A172 (cell line): Measurements from ENCODE around the gene CCDC117. TPM values are rescaled to one million over a fixed set of nuclear protein-coding genes. Genes with fewer than 3 reads are reported as not detected.

Experiments used
- DNase-seq: peaks from one replicate; pipeline ENCODE4 v3.0.0-alpha.2; 2015; ENCODE audit warnings: low spot score
- total RNA-seq: library from RNA; depleted of rRNA; stranded (reverse); fragments of >200 nt; shearing (Covaris generic); gene quantifications from 2 replicates; pipeline ENCODE4 v1.2.3, GENCODE V29; 2014

The CCDC117 gene
- total RNA-seq, 1 experiment from 2014 or later = 24.3 TPM

GRCh38 chr22:28769394-28770085 is 3.0 kb upstream of the CCDC117 start:
- DNase-seq = no peak

- DNase-seq = no peak
Measured at GRCh38 chr22:28771195-28771791, 1.2 kb upstream of the CCDC117 start.

DNA sequence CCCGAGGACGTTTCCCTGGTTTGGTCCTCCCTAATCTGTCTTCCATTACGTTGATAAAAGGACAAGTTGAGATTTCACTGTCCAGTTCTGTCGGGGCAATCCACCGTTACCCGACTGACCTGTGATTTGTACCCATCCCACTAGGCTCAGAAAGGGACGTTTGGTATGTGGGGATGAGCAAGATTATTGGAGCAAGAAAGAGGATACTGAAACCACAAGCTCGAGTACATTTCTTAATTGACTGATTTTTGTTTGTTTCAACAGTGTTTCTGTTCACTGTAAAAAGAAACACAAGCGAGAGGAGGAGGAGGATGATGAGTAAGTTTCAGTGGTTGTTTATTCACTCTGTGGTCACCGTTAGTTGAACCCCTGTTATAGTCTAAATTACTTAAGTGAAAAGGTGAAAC is 969 bp downstream of the CCDC117 start:
- peak; percentile 6 for DNase-seq

DNA sequence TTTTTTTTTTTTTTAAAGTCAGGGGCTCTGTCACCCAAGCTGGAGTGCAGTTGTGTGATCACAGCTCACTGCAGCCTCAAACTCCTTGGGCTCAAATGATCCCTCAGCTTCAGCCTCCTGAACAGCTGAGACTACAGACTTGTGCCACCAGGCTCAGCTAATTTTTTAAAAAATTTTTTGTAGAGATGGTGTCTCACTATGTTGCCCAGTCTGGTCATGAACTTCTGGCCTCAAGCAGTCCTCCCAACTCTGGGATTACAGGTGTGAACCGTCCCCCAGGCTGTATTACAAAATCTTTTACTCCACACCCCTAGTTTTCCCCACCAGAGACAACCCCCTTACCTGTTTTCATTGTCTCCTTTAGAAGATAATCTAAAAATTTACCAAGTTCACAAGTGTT is 1.9 kb downstream of the CCDC117 start:
- DNase-seq = no peak

DNA sequence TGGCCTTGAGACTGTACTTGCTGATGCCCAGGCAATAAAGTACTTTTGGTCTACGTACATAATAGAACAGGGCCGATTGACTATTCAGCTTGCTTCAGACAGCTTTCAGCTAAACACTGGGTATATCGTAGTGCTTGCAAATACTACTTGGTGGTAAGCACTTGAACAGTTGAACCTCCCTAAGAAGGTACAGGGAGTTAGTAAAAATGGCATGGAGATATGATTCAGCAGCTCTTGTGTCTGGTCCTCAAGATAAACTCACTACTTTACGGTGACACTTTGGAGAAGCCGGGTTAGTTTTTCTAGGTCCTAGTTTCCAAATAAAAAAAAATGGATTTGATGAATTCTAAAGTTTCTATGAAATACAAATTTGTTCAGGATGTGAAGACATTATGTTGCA is 7.3 kb downstream of the CCDC117 start:
- no peak for DNase-seq

- no peak for DNase-seq
Measured at GRCh38 chr22:28780296-28780695, 7.8 kb downstream of the CCDC117 start.

- DNase-seq = no peak
Measured at GRCh38 chr22:28783786-28784671, 11.5 kb downstream of the CCDC117 start.

DNA sequence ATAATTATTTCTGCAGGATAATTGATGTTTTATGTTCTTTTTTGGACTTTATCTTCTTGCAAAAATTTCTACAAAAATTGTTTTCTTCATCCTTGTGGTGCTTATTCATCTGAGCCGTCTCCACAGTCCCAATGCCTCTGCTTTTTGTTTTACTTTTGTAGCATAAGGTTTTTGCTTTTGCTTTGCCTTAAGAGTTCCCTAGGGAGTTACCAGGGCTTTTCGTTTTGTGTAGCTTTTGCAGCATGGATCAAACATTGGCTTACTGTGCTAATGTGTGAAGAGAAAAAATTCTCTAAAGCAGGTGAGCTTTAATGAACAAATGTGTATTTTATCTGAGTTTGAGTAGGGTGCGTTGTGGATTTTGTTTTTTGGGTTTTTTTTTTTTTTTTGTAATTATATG is 16.1 kb downstream of the CCDC117 start:
- DNase-seq = no peak

- no peak for DNase-seq
Measured at GRCh38 chr22:28791124-28791523, 18.6 kb downstream of the CCDC117 start.

- no peak for DNase-seq
Measured at GRCh38 chr22:28791841-28792490, 19.5 kb downstream of the CCDC117 start.

GRCh38 chr22:28792491-28793383 is 20.2 kb downstream of the CCDC117 start:
- no peak for DNase-seq

DNA sequence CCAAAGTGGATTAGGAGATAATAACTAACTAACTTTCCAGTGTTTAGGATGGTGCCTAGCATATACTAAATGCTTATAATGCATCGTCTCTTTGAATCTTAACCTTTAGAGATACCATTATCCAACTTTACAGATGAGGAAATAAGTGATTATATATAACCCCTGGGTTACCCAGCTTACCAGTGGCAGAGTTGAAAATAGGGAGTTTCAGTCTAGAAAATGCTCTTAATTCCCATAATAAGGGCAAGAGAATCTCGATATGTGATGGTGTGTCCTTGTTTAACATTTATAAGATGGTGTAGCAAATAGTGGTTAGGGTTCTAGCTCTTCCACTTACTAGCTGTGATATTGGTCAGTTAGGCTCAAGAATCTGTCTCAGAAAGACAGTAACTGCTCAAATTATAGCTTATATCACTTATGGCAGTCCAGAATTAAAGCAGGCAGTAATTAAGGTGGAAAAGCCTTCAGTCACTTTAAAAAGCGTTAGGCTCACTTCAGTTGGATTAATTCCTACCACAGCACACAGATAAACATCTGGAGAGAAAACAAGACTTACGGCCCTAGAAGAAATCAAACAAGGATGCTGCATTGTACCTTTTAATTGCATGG is 21.6 kb downstream of the CCDC117 start:
- no peak for DNase-seq

DNA sequence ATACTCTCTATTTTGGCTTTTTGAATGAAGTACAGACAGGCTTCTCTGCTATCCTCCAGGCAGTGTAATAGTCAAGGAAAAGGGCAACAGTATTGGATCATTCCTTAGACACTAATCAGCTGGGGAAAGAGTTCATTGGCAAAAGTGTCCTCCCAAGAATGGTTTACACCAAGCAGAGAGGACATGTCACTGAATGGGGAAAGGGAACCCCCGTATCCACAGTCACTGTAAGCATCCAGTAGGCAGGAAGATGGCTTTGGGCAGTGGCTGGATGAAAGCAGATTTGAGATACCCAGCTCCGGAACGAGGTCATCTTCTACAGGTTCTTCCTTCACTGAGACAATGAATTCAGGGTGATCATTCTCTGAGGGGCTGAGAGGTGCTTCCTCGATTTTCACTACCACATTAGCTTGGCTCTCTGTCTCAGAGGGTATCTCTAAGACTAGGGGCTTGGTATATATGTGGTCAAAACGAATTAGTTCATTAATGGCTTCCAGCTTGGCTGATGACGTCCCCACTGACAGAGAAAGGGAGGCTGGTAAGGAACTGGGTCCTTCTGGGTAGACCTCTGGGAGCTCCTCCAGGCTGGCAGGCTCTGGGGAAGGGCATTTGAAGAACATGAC is 22.7 kb downstream of the CCDC117 start:
- no peak for DNase-seq

- DNase-seq = no peak
Measured at GRCh38 chr22:28795932-28796856, 23.7 kb downstream of the CCDC117 start.

GRCh38 chr22:28798810-28799605 is 26.5 kb downstream of the CCDC117 start:
- DNase-seq = peak; percentile 64

DNA sequence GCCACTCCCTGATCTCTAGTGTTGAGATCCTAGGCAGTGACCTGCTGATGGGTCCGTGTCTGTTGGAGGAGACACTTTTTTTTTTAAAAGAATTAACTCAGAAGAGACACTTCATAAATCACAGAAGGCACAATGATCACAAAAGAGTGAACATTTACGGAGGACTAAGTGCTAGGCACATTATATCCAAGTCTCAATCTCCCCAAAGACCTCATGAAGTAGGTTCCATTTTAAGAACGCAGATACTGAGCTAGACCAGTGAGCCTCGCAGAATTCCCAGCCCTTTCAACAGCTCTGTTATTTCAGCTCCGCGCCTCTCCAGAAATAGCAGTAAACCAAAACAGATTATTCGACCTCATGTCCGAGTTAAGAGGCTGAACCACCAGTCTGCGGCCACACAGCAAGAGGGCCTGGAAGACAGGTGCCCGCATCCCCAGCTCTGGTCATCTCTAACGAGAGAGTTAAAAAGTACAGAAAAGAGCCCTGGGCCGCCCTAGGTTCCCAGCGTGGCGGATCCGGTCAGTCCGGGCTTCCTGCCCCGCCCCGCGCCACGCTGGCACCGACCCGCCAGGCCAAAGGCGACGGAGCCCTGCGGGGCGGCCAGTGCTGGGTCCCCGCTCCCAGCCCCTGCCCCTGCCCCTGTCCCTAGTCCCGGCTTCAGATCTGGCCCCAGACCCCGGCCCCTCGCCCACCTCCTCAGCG is 27.3 kb downstream of the CCDC117 start:
- DNase-seq = peak; percentile 11

DNA sequence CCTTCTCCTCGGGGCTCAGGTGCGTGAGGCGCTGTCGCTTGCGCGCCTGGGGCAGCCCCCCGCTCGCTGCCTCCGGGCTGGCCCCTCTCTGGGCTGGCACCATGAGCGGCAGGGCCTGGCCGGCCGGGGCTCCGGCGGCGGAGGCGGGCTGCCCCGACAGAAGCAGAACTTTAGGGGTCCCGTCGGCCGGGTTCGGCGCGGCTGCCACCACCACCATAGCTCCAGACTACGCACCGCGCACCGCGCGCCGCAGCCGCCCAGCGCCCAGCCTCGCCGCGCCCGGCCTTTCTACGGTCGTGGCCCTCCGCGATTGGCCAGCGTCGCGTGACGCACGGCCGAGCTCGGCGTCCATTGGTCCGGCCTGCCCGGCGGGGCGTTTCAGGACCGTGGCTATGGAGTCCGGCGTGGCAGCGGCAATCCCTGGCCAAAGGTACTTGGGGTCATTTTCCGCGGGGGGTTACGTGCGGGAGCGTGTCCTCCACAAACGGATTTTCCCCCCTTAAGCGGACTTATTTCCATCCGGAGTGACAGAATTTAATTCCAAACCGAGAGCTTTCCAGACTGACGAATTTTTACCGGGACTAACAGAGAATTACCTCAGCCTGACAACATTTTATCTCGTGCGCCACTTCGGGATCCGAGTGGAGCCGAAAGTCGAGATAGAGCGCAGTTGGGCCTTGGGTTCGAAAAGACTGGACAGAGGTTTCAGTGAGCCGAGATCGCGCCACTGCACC is 28.0 kb downstream of the CCDC117 start, which contains the start of gene XBP1:
Gene XBP1 (minus strand): TSS at position 262 of the 734 bp plus-strand sequence.
- DNase-seq = peak; percentile 60
